Measurements from ENCODE around the gene OPA3. TPM values are rescaled to one million over a fixed set of nuclear protein-coding genes. Genes with fewer than 3 reads are reported as not detected.

Gene OPA3
- total and polyA plus RNA-seq, 12 donors, result 4.3 to 34.1 (median 16.7) TPM

DNA sequence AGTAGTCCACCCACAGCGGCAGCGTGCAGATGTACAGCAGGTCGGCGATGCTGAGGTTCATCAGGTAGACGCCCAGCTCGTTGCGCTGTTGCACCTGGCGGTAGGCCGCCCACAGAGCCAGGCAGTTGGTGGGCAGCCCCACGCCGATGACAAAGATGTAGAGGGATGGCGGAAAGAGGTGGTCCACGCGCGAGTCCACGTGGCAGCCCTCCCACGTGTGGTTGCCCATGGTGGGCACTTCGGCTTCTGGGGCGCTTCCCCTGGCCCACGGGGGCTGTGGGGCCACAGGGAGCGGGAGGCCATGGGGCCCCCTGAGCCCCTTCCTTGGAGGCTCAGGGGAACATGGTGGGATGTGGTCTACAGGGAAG, 7.0 kb upstream of the OPA3 start:
- Histone ChIP-seq H3K9me3 (replicated peaks in 1 of 3) (no peaks in the 10 kb centered on the region), H3K4me1 (replicated peaks in 1 of 2) (peaks cover 4% of the 10 kb centered on the region in 2 donors), H3K27me3 (peaks cover 8% of the 10 kb centered on the region), H3K4me3 (no peak overlapping the region), H3K36me3 (replicated peaks in 1 of 2) (no peaks in the 10 kb centered on the region), H3K27ac (peak overlapping the region in 1 of 5 donors; percentile 26)
- DNase-seq, result no peak
- 87 to 100% (median 91%) methylated on average over 5 to 21 of the region's 21 CpGs for WGBS, 4 donors
- TF ChIP-seq CTCF (IDR thresholded peaks at IDR 0.05) (no peak), POLR2A (IDR thresholded peaks at IDR 0.05) (no peak)
- intact Hi-C loops (cut with DNase I), result no loop called here

GRCh38 chr19:45591004-45591637, 6.5 kb upstream of the OPA3 start:
- Histone ChIP-seq H3K36me3 (replicated peaks in 1 of 2) (no peaks in the 10 kb centered on the region), H3K27ac (no peak overlapping the region), H3K4me3 (no peak overlapping the region), H3K27me3 (peaks cover 8% of the 10 kb centered on the region), H3K4me1 (replicated peaks in 1 of 2) (peaks cover 4% of the 10 kb centered on the region in 2 donors), H3K9me3 (replicated peaks in 1 of 3) (no peaks in the 10 kb centered on the region)
- intact Hi-C loops (cut with DNase I), result no loop called here
- TF ChIP-seq CTCF (IDR thresholded peaks at IDR 0.05) (peak; percentile 22 to 53 (median 41)), POLR2A (IDR thresholded peaks at IDR 0.05) (no peak)
- peak; percentile 45 to 79 (median 71) for DNase-seq
- 53 to 77% (median 60%) methylated on average over 6 to 48 of the region's 48 CpGs for WGBS, 4 donors

GRCh38 chr19:45590300-45591003, 5.8 kb upstream of the OPA3 start:
- no peaks in the 10 kb centered on the region for H3K9me3 ChIP-seq (replicated peaks in 1 of 3)
- no peaks in the 10 kb centered on the region for H3K36me3 ChIP-seq (replicated peaks in 1 of 2)
- H3K27ac ChIP-seq, result no peak overlapping the region
- no peak overlapping the region for H3K4me3 ChIP-seq
- peaks cover 4% of the 10 kb centered on the region in 2 donors for H3K4me1 ChIP-seq (replicated peaks in 1 of 2)
- peaks cover 8% of the 10 kb centered on the region for H3K27me3 ChIP-seq
- intact Hi-C loops (cut with DNase I), result no loop called here
- TF ChIP-seq CTCF (IDR thresholded peaks at IDR 0.05) (no peak), POLR2A (IDR thresholded peaks at IDR 0.05) (no peak)
- no peak for DNase-seq
- whole genome bisulfite sequencing, 4 donors, result 57 to 74% (median 65%) methylated on average over 12 to 15 of the region's 15 CpGs

GRCh38 chr19:45589768-45590167, 5.2 kb upstream of the OPA3 start:
- TF ChIP-seq CTCF (IDR thresholded peaks at IDR 0.05) (no peak), POLR2A (IDR thresholded peaks at IDR 0.05) (no peak)
- Histone ChIP-seq H3K27me3 (peaks cover 8% of the 10 kb centered on the region), H3K27ac (no peak overlapping the region), H3K4me1 (replicated peaks in 1 of 2) (peaks cover 4 to 10% of the 10 kb centered on the region in 2 donors), H3K36me3 (replicated peaks in 1 of 2) (no peaks in the 10 kb centered on the region), H3K4me3 (no peak overlapping the region), H3K9me3 (replicated peaks in 1 of 3) (no peaks in the 10 kb centered on the region)
- intact Hi-C loops (cut with DNase I), result no loop called here
- WGBS, 4 donors, result 88 to 93% (median 90%) methylated on average over 4 of the region's 4 CpGs
- DNase-seq, result no peak

All from adrenal gland (tissue), 12 donors.